NCI-H2081 (cell line): ENCODE results near the gene PTGFRN.
"Not testable (repeated sequence)": the region's sequence is repeated elsewhere in the genome, so short reads cannot be mapped to it uniquely, and the experiment has no call there.

ENCODE experiments used
- DNase-seq, 2 experiments: peaks; one replicate each; lab custom pipeline; 2025; lab: John Stamatoyannopoulos, UW

The PTGFRN gene

DNA sequence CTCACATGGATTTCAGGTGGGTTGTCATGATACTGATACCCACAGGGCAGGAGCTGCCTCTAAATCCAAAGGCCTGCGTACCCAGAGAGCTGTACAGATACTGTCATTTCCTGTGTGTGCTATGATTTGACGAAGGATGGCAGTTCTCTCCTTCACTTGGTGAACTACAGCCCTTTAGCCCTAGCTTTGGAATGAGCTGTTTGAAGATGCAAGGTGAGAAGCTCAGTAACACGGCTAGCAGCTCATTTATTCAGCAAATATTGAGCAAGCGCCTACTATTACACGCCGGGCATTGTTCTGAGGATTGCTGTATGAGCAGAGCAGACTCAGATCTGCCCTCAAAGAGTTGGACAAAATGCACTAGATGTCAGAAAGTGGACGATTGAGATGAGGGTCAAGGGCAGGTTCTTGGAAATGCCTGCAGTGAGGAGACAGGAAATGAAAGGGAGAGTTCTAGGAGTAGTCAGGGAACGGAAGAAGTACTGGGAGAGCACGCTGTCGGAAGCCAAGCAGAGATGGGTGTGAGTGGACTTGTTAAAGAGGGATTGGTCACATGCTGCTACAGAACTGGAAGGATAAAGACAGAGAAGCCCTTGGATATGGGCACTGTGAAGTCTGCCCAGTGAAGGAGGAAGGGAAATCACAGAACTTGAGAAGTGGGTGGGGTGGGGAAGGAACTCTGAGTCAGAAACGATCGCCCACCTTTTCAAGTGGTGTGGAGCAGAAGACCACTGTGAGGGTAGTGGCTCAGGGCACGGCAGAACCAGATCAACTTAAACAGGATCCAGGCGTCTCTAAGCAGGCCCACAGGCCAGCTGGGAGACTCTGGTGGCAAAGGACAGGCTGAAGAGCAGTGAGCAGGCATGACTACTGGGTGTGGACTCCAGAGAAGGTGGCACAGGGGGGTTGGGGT lies 7.1 kb downstream of the PTGFRN start:
- DNase-seq = no peak

DNA sequence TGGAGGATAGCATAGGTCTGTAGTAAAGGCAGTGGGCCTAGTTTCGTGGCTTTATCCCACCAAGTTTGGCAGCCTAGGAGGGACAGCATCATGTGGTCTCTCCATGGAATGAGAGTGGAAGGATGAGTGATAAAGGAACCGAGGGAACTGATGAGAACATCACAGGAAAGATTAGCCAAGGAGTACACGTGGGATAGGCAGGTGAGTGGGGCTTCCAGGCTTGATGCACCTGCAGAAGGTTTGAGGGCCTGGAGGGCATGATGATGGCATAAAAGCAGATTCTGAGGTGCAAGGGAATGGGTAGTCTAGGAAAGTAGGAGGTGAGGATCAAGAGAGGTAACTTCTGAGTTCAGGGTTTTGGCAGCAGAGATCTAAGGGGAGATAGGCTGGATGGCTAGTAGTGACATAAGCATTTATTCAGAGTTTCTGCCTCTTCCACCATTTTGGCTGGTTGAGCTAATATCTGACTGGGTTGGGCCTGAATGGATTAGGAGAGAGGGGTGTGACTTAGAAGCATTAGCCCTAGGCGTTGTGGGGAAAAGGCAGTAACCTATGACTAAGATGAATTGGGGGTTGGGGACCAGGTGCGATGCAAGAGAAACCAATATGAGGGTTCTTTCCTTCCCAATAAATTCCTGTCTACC lies 9.1 kb downstream of the PTGFRN start:
- no peak for DNase-seq

GRCh38 chr1:116919802-116920201 lies 10.1 kb downstream of the PTGFRN start:
- no peak for DNase-seq

- DNase-seq = no peak
Observed at GRCh38 chr1:116920211-116920610, 10.5 kb downstream of the PTGFRN start.

- no peak for DNase-seq
Observed at GRCh38 chr1:116921301-116921885, 11.7 kb downstream of the PTGFRN start.

GRCh38 chr1:116921937-116922336 lies 12.2 kb downstream of the PTGFRN start:
- DNase-seq = no peak

- no peak for DNase-seq
Observed at GRCh38 chr1:116923421-116923820, 13.7 kb downstream of the PTGFRN start.

DNA sequence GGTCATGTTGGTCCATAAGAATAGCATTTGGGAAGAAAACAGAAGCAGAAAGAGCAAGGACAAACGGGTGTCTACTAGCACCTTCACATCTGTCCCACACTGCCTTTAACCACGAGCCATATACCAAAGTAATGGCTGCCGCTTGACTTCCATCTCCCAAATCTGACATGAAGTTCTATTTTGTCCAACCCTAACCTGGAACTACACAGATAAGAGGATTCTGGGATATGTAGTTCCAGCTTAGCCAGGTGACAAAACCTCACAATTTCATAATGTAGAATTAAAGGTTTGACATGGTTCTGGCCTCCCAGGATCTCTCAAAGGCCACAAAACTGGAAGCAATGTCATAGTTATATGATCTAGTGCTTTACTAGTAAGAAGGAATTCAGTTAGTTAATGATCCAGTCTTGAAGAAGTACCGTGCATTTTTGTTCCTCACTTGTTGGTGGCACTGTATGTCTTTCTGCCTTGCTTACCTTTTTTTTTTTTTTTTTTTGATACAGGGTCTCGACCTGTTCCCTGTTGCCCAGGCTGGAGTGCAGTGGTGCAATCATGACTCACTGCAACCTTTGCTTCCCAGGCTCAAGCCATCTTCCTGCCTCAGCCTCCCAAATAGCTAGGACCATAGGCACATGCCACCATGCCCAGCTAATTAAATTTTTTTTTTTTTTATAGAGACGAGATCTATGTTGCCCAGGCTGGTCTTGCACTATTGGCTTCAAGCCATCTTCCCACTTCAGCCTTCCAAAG lies 17.5 kb downstream of the PTGFRN start:
- no peak for DNase-seq

DNA sequence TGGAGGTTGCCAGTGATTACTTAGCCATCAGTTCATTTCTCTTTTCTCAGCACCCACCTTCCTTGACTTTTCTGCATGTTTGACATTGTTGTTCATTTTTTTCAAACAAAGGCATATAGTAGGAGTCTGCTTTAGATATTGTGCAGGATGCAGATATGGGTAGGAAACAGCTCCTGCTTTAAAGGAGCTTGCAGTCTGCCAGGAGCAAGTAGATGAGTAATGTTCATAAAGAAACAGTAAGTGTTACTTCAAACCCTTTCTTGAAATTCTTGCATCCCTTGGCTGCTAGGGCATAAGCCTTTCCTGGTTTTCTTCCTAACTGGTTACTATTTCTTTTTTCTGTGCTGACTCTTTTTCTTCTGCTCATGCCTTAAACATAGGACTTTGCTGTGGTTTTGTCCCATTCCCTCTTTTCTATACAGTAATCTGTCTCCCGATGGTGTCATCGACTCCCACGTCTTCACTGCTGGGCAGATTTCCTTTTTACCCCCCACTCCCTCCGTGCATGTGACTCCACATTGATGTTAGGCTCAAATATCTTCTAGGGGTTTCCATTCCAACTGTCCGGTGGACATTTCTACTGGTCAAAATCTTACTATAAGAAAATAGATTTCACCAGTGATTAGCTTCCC lies 20.4 kb downstream of the PTGFRN start:
- no peak for DNase-seq

DNA sequence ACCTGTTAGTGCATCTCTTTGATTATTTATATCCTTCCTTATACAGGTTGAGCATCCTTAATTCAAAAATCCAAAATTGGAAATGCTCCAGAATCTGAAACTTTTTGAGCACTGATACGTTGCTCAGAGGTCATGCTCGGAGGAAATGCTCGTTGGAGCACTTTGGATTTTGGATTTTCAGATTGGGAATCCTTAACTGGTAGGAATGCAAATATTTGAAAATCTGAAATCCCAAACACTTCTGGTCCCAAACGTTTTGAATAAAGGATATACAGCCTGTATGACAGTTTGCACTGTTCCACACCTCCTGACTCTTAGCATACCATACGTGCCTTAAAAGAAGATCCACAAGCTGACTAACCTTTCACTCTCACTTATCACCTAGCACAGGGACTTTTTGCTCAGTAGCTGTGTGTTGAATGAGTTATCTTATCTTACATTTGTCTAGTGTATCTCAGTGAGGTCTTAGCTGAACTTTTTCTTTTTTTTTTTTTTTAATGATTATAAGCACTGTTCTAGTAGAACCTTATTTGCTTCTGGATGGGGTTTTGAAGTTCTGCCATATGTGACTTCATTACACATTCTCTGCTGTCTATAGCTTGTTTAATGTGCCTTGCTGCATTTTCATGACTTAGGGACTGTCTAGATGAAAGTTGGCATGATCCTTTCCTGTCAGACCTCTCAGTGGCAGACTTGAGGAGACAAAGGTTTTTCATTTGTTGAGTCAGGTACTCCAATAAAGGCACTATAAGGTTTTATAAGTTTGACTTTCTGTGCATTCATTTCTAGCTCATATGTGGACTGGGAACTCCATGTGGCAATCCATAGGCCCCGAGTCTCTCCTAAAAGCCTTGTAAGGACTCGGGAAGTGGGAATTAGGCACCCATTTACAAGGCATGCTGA lies 21.6 kb downstream of the PTGFRN start:
- DNase-seq = no peak

- DNase-seq = no peak
Observed at GRCh38 chr1:116933606-116934515, 24.1 kb downstream of the PTGFRN start.

GRCh38 chr1:116934586-116935207 lies 25.0 kb downstream of the PTGFRN start:
- DNase-seq = no peak

DNA sequence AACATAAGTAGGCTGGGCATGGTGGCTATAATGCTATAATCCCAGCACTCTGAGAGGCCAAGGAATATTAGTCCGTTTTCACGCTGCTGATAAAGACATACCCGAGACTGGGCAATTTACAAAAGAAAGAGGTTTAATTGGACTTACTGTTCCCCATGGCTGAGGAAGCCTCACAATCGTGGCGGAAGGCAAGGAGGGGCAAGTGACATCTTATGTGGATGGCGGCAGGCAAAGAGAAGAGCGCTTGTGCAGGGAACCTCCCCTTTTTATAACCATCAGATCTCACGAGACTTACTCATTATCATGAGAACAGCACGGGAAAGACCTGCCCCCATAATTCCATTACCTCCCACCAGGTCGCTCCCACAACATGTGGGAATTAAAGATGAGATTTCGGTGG lies 28.5 kb downstream of the PTGFRN start:
- no peak for DNase-seq

- DNase-seq = not testable (repeated sequence)
Observed at GRCh38 chr1:116939780-116940543, 30.2 kb downstream of the PTGFRN start.

DNA sequence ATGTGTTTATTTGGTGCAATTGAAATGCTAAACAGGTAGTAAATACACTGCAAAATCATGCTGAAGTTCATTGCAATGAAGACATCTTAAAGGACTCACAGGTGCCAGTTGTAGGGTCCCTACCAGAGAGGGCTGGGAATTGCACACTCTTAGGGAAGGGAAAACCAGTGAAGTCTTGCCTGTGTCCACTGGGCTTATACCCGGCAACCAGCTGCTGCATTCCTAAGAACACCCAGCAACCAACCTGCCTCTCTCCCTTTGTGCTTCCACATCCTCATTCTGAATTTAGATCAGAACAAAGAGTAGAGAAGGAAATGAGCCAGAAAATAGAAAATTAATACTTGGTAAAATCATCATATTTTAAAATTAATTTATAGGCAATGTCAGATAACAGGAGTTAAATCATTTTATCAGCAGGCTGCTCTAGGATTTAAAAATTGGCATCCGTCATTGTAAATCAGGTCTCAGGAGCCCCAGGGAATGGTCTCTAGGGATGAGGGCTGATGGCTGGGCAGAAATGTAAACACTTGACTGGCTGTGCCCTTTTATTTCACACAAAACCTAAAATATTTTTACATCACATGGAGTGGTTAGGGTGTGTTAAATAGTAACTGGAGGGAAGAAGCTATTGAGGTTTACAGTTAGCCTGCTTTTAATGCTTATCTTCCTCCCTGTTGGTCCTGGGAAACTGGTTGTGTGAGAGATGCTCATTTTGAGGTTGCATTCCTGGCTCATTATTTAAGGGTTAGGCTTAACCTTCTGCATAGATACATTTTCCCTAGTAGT lies 31.3 kb downstream of the PTGFRN start:
- DNase-seq = peak; percentile 6 to 23

- no peak for DNase-seq
Observed at GRCh38 chr1:116941670-116942069, 32.0 kb downstream of the PTGFRN start.

- no peak for DNase-seq
Observed at GRCh38 chr1:116942344-116942743, 32.6 kb downstream of the PTGFRN start.

- no peak for DNase-seq
Observed at GRCh38 chr1:116943438-116943837, 33.7 kb downstream of the PTGFRN start.
